H9 (cell line): ENCODE measurements around the gene RUNDC1. TPM values are rescaled to one million over a fixed set of nuclear protein-coding genes. Genes with fewer than 3 reads are reported as not detected.

Experiments
- DNase-seq: peaks from one replicate; pipeline ENCODE4 v3.0.0-alpha.2; 2017
- H2AFZ ChIP-seq: one replicate; pipeline ENCODE4 v1.6.1; 2013; ENCODE audit warnings: mild to moderate bottlenecking, low read length, control low read depth, moderate library complexity
- H2AK5ac ChIP-seq: 2 replicates; pipeline ENCODE4 v1.6.1; 2013; ENCODE audit warnings: low read length, control low read depth, mixed read lengths; ENCODE audit not compliant: insufficient read length
- H2BK120ac ChIP-seq: one replicate; pipeline ENCODE4 v1.6.1; 2013; ENCODE audit warnings: low read depth, mild to moderate bottlenecking, low read length, control low read depth, inconsistent platforms; ENCODE audit not compliant: poor library complexity, severe bottlenecking
- H2BK12ac ChIP-seq: 2 replicates; pipeline ENCODE4 v1.6.1; 2013; ENCODE audit warnings: low read length, control low read depth, mixed read lengths, low read depth; ENCODE audit not compliant: insufficient read length
- H2BK15ac ChIP-seq: 2 replicates; pipeline ENCODE4 v1.6.1; 2013; ENCODE audit warnings: low read depth, low read length, control low read depth
- H2BK20ac ChIP-seq: one replicate; pipeline ENCODE4 v1.6.1; 2013; ENCODE audit warnings: low read depth, mild to moderate bottlenecking, low read length, control low read depth, inconsistent platforms; ENCODE audit not compliant: poor library complexity, severe bottlenecking
- H2BK5ac ChIP-seq: 2 replicates; pipeline ENCODE4 v1.6.1; 2013; ENCODE audit warnings: low read length, control low read depth, mixed read lengths; ENCODE audit not compliant: insufficient read length
- H3K14ac ChIP-seq: 2 replicates; pipeline ENCODE4 v1.6.1; 2013; ENCODE audit warnings: low read length, control low read depth; ENCODE audit not compliant: insufficient read depth
- H3K18ac ChIP-seq: 2 replicates; pipeline ENCODE4 v1.6.1; 2013; ENCODE audit warnings: low read depth, mild to moderate bottlenecking, mixed read lengths, low read length, control low read depth; ENCODE audit not compliant: insufficient read length
- H3K23ac ChIP-seq: 2 replicates; pipeline ENCODE4 v1.6.1; 2013; ENCODE audit warnings: low read length, control low read depth, mixed read lengths, low read depth; ENCODE audit not compliant: insufficient read length
- H3K23me2 ChIP-seq: 2 replicates; pipeline ENCODE4 v1.6.1; 2013; ENCODE audit warnings: low read depth, mild to moderate bottlenecking, mixed read lengths, low read length, control low read depth; ENCODE audit not compliant: insufficient read length, poor library complexity, severe bottlenecking
- H3K27ac ChIP-seq: 2 replicates; pipeline ENCODE4 v1.5.1; 2013; ENCODE audit warnings: low read length, control low read depth, mixed read lengths, low read depth; ENCODE audit not compliant: insufficient read length
- H3K27me3 ChIP-seq: 2 replicates; pipeline ENCODE4 v1.6.1; 2013; ENCODE audit warnings: low read length, control low read depth, inconsistent platforms; ENCODE audit not compliant: insufficient read depth
- H3K4ac ChIP-seq: 2 replicates; pipeline ENCODE4 v1.6.1; 2013; ENCODE audit warnings: low read depth, mild to moderate bottlenecking, control low read depth, inconsistent platforms, low read length, moderate library complexity
- H3K4me1 ChIP-seq: 2 replicates; pipeline ENCODE4 v1.6.1; 2013; ENCODE audit warnings: low read length, control low read depth, inconsistent platforms; ENCODE audit not compliant: insufficient read depth
- H3K4me2 ChIP-seq: 2 replicates; pipeline ENCODE4 v1.6.1; 2013; ENCODE audit warnings: low read length, control low read depth, mixed read lengths; ENCODE audit not compliant: insufficient read length, insufficient read depth
- H3K56ac ChIP-seq: 2 replicates; pipeline ENCODE4 v1.6.1; 2013; ENCODE audit warnings: low read depth, mild to moderate bottlenecking, mixed read lengths, low read length, control low read depth; ENCODE audit not compliant: insufficient read length
- H3K79me1 ChIP-seq: 2 replicates; pipeline ENCODE4 v1.6.1; 2013; ENCODE audit warnings: low read depth, mild to moderate bottlenecking, moderate library complexity, low read length, control low read depth, inconsistent platforms; ENCODE audit not compliant: insufficient read depth, poor library complexity, severe bottlenecking
- H3K79me2 ChIP-seq: 2 replicates; pipeline ENCODE4 v1.6.1; 2013; ENCODE audit warnings: low read length, control low read depth, inconsistent platforms; ENCODE audit not compliant: insufficient read depth
- H3K9ac ChIP-seq: 2 replicates; pipeline ENCODE4 v1.6.1; 2013; ENCODE audit warnings: low read length, control low read depth, mixed read lengths; ENCODE audit not compliant: insufficient read length; ENCODE audit errors: extremely low read depth
- H3K9me3 ChIP-seq: one replicate; pipeline ENCODE4 v1.6.1; 2013; ENCODE audit warnings: low read depth, low read length, inconsistent platforms; ENCODE audit not compliant: control insufficient read depth
- H3T11ph ChIP-seq: one replicate; pipeline ENCODE4 v1.6.1; 2013; ENCODE audit warnings: mild to moderate bottlenecking, low read length, control low read depth, inconsistent platforms
- H4K20me1 ChIP-seq: one replicate; pipeline ENCODE4 v1.6.1; 2013; ENCODE audit not compliant: control insufficient read depth, insufficient read length, insufficient read depth
- H4K5ac ChIP-seq: 2 replicates; pipeline ENCODE4 v1.6.1; 2013; ENCODE audit warnings: low read depth, mild to moderate bottlenecking, mixed read lengths, low read length, control low read depth; ENCODE audit not compliant: insufficient read length
- H4K8ac ChIP-seq: replicated peaks from 2 replicates; pipeline ENCODE4 v1.6.1; 2013; ENCODE audit warnings: low read length, control low read depth, mixed read lengths, low read depth; ENCODE audit not compliant: insufficient read length
- H4K91ac ChIP-seq: 2 replicates; pipeline ENCODE4 v1.6.1; 2013; ENCODE audit warnings: low read depth, mild to moderate bottlenecking, moderate library complexity, mixed read lengths, low read length, control low read depth; ENCODE audit not compliant: insufficient read length
- H3K27ac Mint-ChIP-seq, 3 experiments: 2 replicates in 2 of 3; 3 replicates in 1 of 3; pipeline ENCODE4 v1.8.0; 2020 to 2021; ENCODE audit warnings: mixed read lengths in 3 of 3, mild to moderate bottlenecking in 1 of 3, moderate library complexity in 1 of 3
- H3K27me3 Mint-ChIP-seq: 2 replicates; pipeline ENCODE4 v1.8.0; 2021; ENCODE audit warnings: low read depth, mild to moderate bottlenecking, moderate library complexity, mixed read lengths
- H3K36me3 Mint-ChIP-seq, 3 experiments: 2 replicates in 2 of 3; 3 replicates in 1 of 3; pipeline ENCODE4 v1.8.0; 2020 to 2021; ENCODE audit warnings: low read depth in 3 of 3, mixed read lengths in 3 of 3; ENCODE audit not compliant: insufficient read depth in 1 of 3
- H3K4me1 Mint-ChIP-seq, 2 experiments: 2 replicates each; pipeline ENCODE4 v1.8.0; 2020; ENCODE audit warnings: mixed read lengths in 2 of 2
- H3K4me3 Mint-ChIP-seq, 2 experiments: 2 replicates in 1 of 2; 3 replicates in 1 of 2; pipeline ENCODE4 v1.8.0; 2020 to 2021; ENCODE audit warnings: mild to moderate bottlenecking in 2 of 2, mixed read lengths in 2 of 2, moderate library complexity in 1 of 2
- H3K9me3 Mint-ChIP-seq, 2 experiments: 2 replicates in 1 of 2; 3 replicates in 1 of 2; pipeline ENCODE4 v1.8.0; 2020; ENCODE audit warnings: mild to moderate bottlenecking in 2 of 2, mixed read lengths in 2 of 2, moderate library complexity in 1 of 2
- CTCF ChIP-seq: fragments of 200-600 bp; sonication (generic); conservative IDR thresholded peaks from 3 replicates; pipeline ENCODE4 v1.8.0; 2021; ENCODE audit warnings: antibody characterized with exemption, mild to moderate bottlenecking
- WGBS: extraction: QIAGEN DNeasy Blood & Tissue Kit; methylation state at CpG from one replicate; pipeline ENCODE4 v1.1.7; 2013; ENCODE audit warnings: missing lambda C conversion rate, low lambda C conversion rate, mixed read lengths; ENCODE audit not compliant: insufficient read length; ENCODE audit errors: extremely low coverage; 5-methylcytosine and 5-hydroxymethylcytosine counted together
- total RNA-seq: library from RNA; stranded (reverse); gene quantifications from 2 replicates; pipeline ENCODE4 v1.2.1, GENCODE V29; 2021

RUNDC1 gene
- total RNA-seq, 1 experiment from 2014 or later = 18.8 TPM

- Histone ChIP-seq H3K4ac (no peak overlapping the region), H2BK20ac (no peak overlapping the region), H4K8ac (no peak overlapping the region), H3K79me2 (no peaks in the 10 kb centered on the region), H4K5ac (no peak overlapping the region), H4K91ac (no peak overlapping the region), H3K27ac (no peak overlapping the region), H3K4me1 (no peaks in the 10 kb centered on the region), H2AK5ac (no peak overlapping the region), H4K20me1 (no peaks in the 10 kb centered on the region), H2BK12ac (no peak overlapping the region), H3K23me2 (no peaks in the 10 kb centered on the region), H2BK5ac (no peak overlapping the region), H3K18ac (no peak overlapping the region), H3K14ac (no peak overlapping the region), H3K56ac (no peak overlapping the region), H3K27me3 (no peaks in the 10 kb centered on the region), H3K9ac (no peak overlapping the region), H2BK15ac (no peak overlapping the region), H3K9me3 (no peaks in the 10 kb centered on the region), H2AFZ (no peak overlapping the region), H3K23ac (no peak overlapping the region), H3K79me1 (no peaks in the 10 kb centered on the region), H2BK120ac (no peak overlapping the region), H3K4me2 (no peak overlapping the region), H3T11ph (no peak overlapping the region)
- Mint-ChIP-seq H3K4me1 (peaks cover 24 to 39% of the 10 kb centered on the region in 2 experiments), H3K4me3 (no peak overlapping the region), H3K9me3 (no peaks in the 10 kb centered on the region), H3K27ac (no peak overlapping the region), H3K36me3 (peaks cover 0 to 17% (median 11%) of the 10 kb centered on the region in 3 experiments; a peak in 6 of 7 replicates), H3K27me3 (no peaks in the 10 kb centered on the region)
- WGBS = no CpG with 5 or more reads among the region's 5 CpGs
- DNase-seq = no peak
- no peak for TF ChIP-seq CTCF
Observed at GRCh38 chr17:43010667-43011308, 30.4 kb downstream of the RUNDC1 start.
